GM23248 (cell line): Measurements from ENCODE around the gene RMC1. TPM values are rescaled to one million over a fixed set of nuclear protein-coding genes. Genes with fewer than 3 reads are reported as not detected.

Source experiments
- DNase-seq: peaks from one replicate; pipeline ENCODE4 v3.0.0-alpha.2; 2015
- H2AFZ ChIP-seq: fragments of 200-600 bp; sonication (generic); 2 replicates; pipeline ENCODE4 v1.6.1; 2016; ENCODE audit warnings: antibody characterized with exemption
- H3F3A ChIP-seq: fragments of 200-600 bp; sonication (generic); 2 replicates; pipeline ENCODE4 v1.6.1; 2016; ENCODE audit warnings: mild to moderate bottlenecking, antibody characterized with exemption, mixed run types; ENCODE audit not compliant: insufficient read depth
- H3K27ac ChIP-seq: fragments of 200-600 bp; sonication (generic); 2 replicates; pipeline ENCODE4 v1.5.1; 2016; ENCODE audit warnings: mild to moderate bottlenecking
- H3K27me3 ChIP-seq: fragments of 200-600 bp; sonication (generic); replicated peaks from 2 replicates; pipeline ENCODE4 v1.6.1; 2016; ENCODE audit warnings: mild to moderate bottlenecking; ENCODE audit not compliant: insufficient read depth
- H3K36me3 ChIP-seq: fragments of 200-600 bp; sonication (generic); 2 replicates; pipeline ENCODE4 v1.6.1; 2016; ENCODE audit warnings: low read depth, mild to moderate bottlenecking
- H3K4me1 ChIP-seq: fragments of 200-600 bp; sonication (generic); 2 replicates; pipeline ENCODE4 v1.6.1; 2016; ENCODE audit warnings: mild to moderate bottlenecking; ENCODE audit not compliant: insufficient read depth
- H3K4me2 ChIP-seq: fragments of 200-600 bp; sonication (generic); one replicate; pipeline ENCODE4 v1.6.1; 2016; ENCODE audit warnings: mild to moderate bottlenecking; ENCODE audit not compliant: unreplicated experiment
- H3K4me3 ChIP-seq: fragments of 200-600 bp; sonication (generic); 2 replicates; pipeline ENCODE4 v1.5.1; 2016; ENCODE audit warnings: mild to moderate bottlenecking
- H3K79me2 ChIP-seq: fragments of 200-600 bp; sonication (generic); 2 replicates; pipeline ENCODE4 v1.6.1; 2016; ENCODE audit warnings: mild to moderate bottlenecking; ENCODE audit not compliant: insufficient read depth
- H3K9ac ChIP-seq: fragments of 200-600 bp; sonication (generic); 2 replicates; pipeline ENCODE4 v1.6.1; 2016; ENCODE audit warnings: mild to moderate bottlenecking
- H3K9me2 ChIP-seq: fragments of 200-600 bp; sonication (generic); 2 replicates; pipeline ENCODE4 v1.6.1; 2016; ENCODE audit warnings: mixed run types, mild to moderate bottlenecking, moderate library complexity; ENCODE audit not compliant: insufficient read depth
- H3K9me3 ChIP-seq: fragments of 200-600 bp; sonication (generic); one replicate; pipeline ENCODE4 v1.6.1; 2017; ENCODE audit warnings: low read depth
- H4K20me1 ChIP-seq: fragments of 200-600 bp; sonication (generic); 2 replicates; pipeline ENCODE4 v1.6.0; 2016; ENCODE audit not compliant: insufficient read depth
- EZH2 ChIP-seq: fragments of 200-600 bp; sonication (generic); IDR thresholded peaks from 2 replicates; pipeline ENCODE4 v1.6.1; 2018; ENCODE audit warnings: antibody characterized with exemption, mild to moderate bottlenecking; ENCODE audit not compliant: insufficient read depth, poor library complexity, severe bottlenecking
- EZH2phosphoT487 ChIP-seq: fragments of 200-600 bp; sonication (generic); IDR thresholded peaks from 2 replicates; pipeline ENCODE4 v1.6.1; 2018; ENCODE audit warnings: antibody characterized with exemption, moderate library complexity, mild to moderate bottlenecking, low read depth; ENCODE audit not compliant: insufficient read depth
- WGBS, 2 experiments: methylation state at CpG; one replicate each; pipeline ENCODE4 v1.1.6; 2015 to 2017; ENCODE audit warnings: low lambda C conversion rate in 2 of 2, low coverage in 1 of 2; ENCODE audit errors: missing lambda C conversion rate in 2 of 2; 5-methylcytosine and 5-hydroxymethylcytosine counted together
- in situ Hi-C: fragments of 300-500 bp; cut with MboI; formaldehyde crosslinking; loops from 2 replicates; pipeline ENCODE4 v1.15.0; 2020
- polyA plus RNA-seq: library from polyadenylated mRNA; unstranded; fragments of >200 nt; fragmentation: Nextera tagmentation; extraction: Ambion mirVana; gene quantifications from 2 replicates; pipeline ENCODE4 v1.2.1, GENCODE V29; 2016
- total RNA-seq: library from RNA; depleted of rRNA; stranded (reverse); fragments of >200 nt; shearing (Covaris generic); gene quantifications from 2 replicates; pipeline ENCODE4 v1.2.3, GENCODE V29; 2014

Gene RMC1
- total and polyA plus RNA-seq, 2 experiments from 2014 or later: 22.1 to 22.8 TPM

DNA sequence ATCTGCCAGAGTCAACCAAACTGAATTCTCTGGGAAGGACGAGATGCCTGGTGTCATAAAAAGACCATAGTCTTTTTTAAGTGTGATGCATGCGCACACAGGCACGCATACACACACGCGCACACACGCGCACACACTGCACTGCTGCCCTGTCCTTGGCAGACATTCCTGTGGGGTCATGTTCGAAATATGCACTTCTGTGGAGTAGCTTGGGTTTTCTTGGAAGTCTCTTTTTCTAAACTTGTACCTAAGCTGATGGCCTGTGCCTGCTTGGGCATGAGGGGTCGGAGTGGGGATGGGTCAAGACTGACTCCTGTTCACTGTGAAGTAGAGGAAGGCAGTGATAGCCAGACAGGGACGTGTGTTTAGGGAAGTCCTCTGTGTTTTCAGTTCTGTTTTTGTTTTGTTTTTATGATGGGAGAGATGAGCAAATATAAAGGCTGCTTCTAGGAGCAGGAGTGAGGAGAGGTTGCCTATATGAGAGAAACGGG is 4.0 kb upstream of the RMC1 start:
- no peak overlapping the region for H3K9ac ChIP-seq
- peaks cover 6% of the 10 kb centered on the region; the same call in 1 of the 2 replicates for H3K4me1 ChIP-seq
- no peaks in the 10 kb centered on the region for H3K36me3 ChIP-seq
- no peaks in the 10 kb centered on the region for H3K9me2 ChIP-seq
- peaks cover 8% of the 10 kb centered on the region for H3K79me2 ChIP-seq
- peak overlapping the region; percentile 31; the same call in 1 of the 2 replicates for H2AFZ ChIP-seq
- peak; percentile 44 for DNase-seq
- H3F3A ChIP-seq: no peaks in the 10 kb centered on the region
- H3K27ac ChIP-seq: no peak overlapping the region
- WGBS, 2 experiments: 53 to 61% methylated on average over 11 of the region's 11 CpGs
- no peak overlapping the region for H3K4me3 ChIP-seq
- H4K20me1 ChIP-seq: no peaks in the 10 kb centered on the region
- in situ Hi-C loops: no loop called here
- H3K27me3 ChIP-seq: no peaks in the 10 kb centered on the region
- TF ChIP-seq EZH2 (no peak), EZH2phosphoT487 (no peak)
- no peak overlapping the region for H3K4me2 ChIP-seq
- H3K9me3 ChIP-seq: no peaks in the 10 kb centered on the region

DNA sequence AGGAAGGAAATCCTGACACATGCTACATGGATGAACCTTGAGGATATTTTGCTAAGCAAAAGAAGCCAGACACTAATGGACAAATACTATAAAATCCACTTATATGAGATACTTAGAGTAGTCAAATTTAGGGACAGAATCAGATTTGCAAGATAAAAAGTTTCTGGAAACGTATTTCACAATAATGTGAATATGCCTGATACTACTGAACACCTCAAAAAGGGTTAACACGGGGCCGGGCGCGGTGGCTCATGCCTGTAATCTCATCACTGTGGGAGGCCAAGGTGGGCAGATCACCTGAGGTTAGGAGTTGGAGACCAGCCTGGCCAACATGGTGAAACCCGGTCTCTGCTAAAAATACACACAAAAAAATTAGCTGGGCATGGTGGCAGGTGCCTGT is 1.7 kb upstream of the RMC1 start:
- no peak overlapping the region for H2AFZ ChIP-seq
- peaks cover 6% of the 10 kb centered on the region; the same call in 1 of the 2 replicates for H3K4me1 ChIP-seq
- TF ChIP-seq EZH2: no peak
- TF ChIP-seq EZH2phosphoT487: no peak
- WGBS, 2 experiments: 68 to 71% methylated on average over 6 of the region's 6 CpGs
- no peak overlapping the region for H3K27ac ChIP-seq
- no peaks in the 10 kb centered on the region for H3K9me3 ChIP-seq
- H3K79me2 ChIP-seq: peaks cover 29% of the 10 kb centered on the region
- no peak for DNase-seq
- H3K27me3 ChIP-seq: no peaks in the 10 kb centered on the region
- no peak overlapping the region for H3K4me3 ChIP-seq
- no peak overlapping the region for H3K9ac ChIP-seq
- H3K36me3 ChIP-seq: no peaks in the 10 kb centered on the region
- H3K4me2 ChIP-seq: no peak overlapping the region
- in situ Hi-C loops: no loop called here
- H3K9me2 ChIP-seq: no peaks in the 10 kb centered on the region
- H3F3A ChIP-seq: no peaks in the 10 kb centered on the region
- H4K20me1 ChIP-seq: no peaks in the 10 kb centered on the region

DNA sequence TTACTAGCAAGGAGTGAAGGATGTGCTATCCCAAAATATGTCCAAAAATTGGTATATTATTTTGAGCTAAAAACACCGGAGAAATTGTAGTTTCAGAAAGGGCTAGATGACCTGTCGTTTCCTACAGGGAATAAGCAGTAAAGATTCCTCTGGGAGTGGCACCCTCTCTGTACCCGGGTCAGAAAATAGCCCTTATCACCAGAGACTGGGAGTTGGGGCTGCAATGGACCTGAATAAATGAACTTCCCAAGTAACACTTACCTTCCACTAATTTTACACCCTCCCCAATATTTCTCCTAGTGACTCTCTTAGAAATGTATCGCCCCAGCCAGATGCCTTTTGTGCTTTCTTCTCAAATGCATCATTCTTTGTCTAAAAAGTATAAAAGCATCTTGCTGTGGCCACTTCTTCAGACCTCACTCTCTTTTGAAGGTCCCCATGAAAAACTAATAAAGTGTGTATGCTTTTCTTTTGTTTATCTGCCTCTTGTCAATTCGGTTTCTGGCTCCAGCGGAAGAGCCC is 734 bp upstream of the RMC1 start:
- Histone ChIP-seq H3K4me2 (peak overlapping the region; percentile 80), H3K9ac (peak overlapping the region; percentile 85), H3K27me3 (no peaks in the 10 kb centered on the region), H3F3A (no peaks in the 10 kb centered on the region), H3K9me3 (no peaks in the 10 kb centered on the region), H3K4me1 (peaks cover 6% of the 10 kb centered on the region; the same call in 1 of the 2 replicates), H3K4me3 (peak overlapping the region; percentile 91), H4K20me1 (no peaks in the 10 kb centered on the region), H2AFZ (peak overlapping the region; percentile 93), H3K79me2 (peaks cover 36% of the 10 kb centered on the region), H3K27ac (peak overlapping the region; percentile 34; the same call in 1 of the 2 replicates), H3K9me2 (no peaks in the 10 kb centered on the region), H3K36me3 (peaks cover 2% of the 10 kb centered on the region; the same call in 1 of the 2 replicates)
- TF ChIP-seq EZH2phosphoT487: no peak
- TF ChIP-seq EZH2: no peak
- no peak for DNase-seq
- in situ Hi-C loops: no loop called here
- WGBS, 2 experiments: 9 to 11% methylated on average over 6 of the region's 6 CpGs

DNA sequence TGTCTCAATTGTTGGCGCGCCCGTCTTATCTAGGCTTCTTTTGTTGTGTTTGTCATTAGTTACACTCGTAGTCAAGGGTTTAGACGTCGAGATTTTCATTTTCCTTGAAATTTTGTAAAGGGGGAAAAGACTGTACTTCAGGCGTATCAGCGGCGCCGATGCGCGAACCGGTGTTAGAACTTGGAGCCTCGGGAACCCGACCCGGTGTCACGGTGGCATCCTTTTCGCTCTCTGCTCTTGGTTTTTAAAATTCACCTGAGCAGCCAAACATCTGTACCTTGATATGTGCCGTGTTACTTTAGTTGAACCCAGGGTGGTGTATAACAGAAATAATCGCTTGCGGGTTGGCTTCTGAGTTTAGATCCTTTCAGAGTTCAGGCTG is 643 bp downstream of the RMC1 start:
- no peak for TF ChIP-seq EZH2
- TF ChIP-seq EZH2phosphoT487: no peak
- Histone ChIP-seq H3K4me2 (peak overlapping the region; percentile 82), H3F3A (no peaks in the 10 kb centered on the region), H3K27ac (peak overlapping the region; percentile 36), H4K20me1 (no peaks in the 10 kb centered on the region), H3K4me1 (peaks cover 6% of the 10 kb centered on the region; the same call in 1 of the 2 replicates), H3K79me2 (peaks cover 40% of the 10 kb centered on the region), H3K36me3 (peaks cover 2% of the 10 kb centered on the region; the same call in 1 of the 2 replicates), H3K27me3 (no peaks in the 10 kb centered on the region), H3K9ac (peak overlapping the region; percentile 85), H3K9me3 (no peaks in the 10 kb centered on the region), H3K4me3 (peak overlapping the region; percentile 91), H2AFZ (peak overlapping the region; percentile 93), H3K9me2 (no peaks in the 10 kb centered on the region)
- in situ Hi-C loops: no loop called here
- 1 to 3% methylated on average over 20 to 21 of the region's 21 CpGs for WGBS, 2 experiments
- DNase-seq: peak; percentile 51
